ENCODE results near the gene KAZN. TPM values are rescaled to one million over a fixed set of nuclear protein-coding genes. Genes with fewer than 3 reads are reported as not detected.

Gene KAZN
- polyA plus RNA-seq, 1 donor (not counting 4 experiments of a cell fraction or from before 2014, with no cell fraction given) = 5.9 TPM

DNA sequence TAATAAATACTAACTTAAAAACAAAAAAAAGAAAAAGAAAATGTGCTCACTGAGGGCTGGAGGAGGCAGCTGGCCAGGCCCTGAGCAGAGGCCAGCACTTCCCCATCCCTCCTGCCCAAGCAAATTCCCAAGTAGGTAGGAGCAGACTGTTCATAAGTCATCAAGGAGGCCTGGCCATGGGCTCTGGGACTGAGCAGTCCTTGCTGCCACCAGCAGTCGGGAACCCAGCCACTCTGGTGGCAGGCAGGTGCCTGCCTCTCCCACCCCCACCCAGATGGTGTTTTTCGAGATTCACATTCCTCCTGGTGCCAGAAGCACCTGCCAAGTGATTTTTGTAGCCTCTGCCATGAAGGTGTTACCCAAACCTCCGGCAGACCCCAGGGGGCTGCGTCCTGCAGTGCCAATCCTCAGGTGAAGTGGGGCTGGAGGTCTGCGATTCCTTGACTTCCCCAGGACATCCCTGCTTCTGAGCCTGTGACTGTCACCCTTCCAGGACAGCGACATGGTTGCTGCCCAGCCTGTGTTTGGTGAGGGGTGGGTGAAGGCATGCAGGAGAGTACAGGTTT, 350.9 kb downstream of the KAZN start:
- Histone ChIP-seq H3K4me3 (ENCODE audit: control insufficient read depth in 2 of 3, extremely low read depth in 1 of 3, insufficient read depth in 2 of 3, low read depth in 1 of 3, low read length in 3 of 3) (no peak overlapping the region), H3K27ac (ENCODE audit: control insufficient read depth, insufficient read depth, low read length) (no peak overlapping the region), H3K79me2 (ENCODE audit: control insufficient read depth, insufficient read depth, low read length) (peaks cover 28% of the 10 kb centered on the region), H2AFZ (ENCODE audit: control insufficient read depth, low read length) (no peak overlapping the region), H3K9ac (ENCODE audit: control insufficient read depth, extremely low read depth, insufficient read depth, low read length) (no peak overlapping the region), H3K9me3 (ENCODE audit: control insufficient read depth, low read depth, low read length) (no peaks in the 10 kb centered on the region), H3K4me2 (ENCODE audit: control insufficient read depth, extremely low read depth, insufficient read depth, low read depth, low read length) (no peak overlapping the region), H3K27me3 (ENCODE audit: control insufficient read depth, extremely low read depth, insufficient read depth, low read length) (no peaks in the 10 kb centered on the region), H3K9me1 (ENCODE audit: control insufficient read depth, extremely low read depth, insufficient read depth, low read length) (peaks cover 6% of the 10 kb centered on the region), H3K36me3 (ENCODE audit: control insufficient read depth in 2 of 2, extremely low read depth in 1 of 2, insufficient read depth in 2 of 2, low read length in 2 of 2) (peaks cover 0 to 5% of the 10 kb centered on the region in 2 experiments), H3K4me1 (ENCODE audit: control insufficient read depth, extremely low read depth, insufficient read depth, low read length) (peaks cover 34% of the 10 kb centered on the region), H4K20me1 (ENCODE audit: control insufficient read depth, extremely low read depth, insufficient read depth, low read length) (no peaks in the 10 kb centered on the region)
- TF ChIP-seq, protein P1, sequence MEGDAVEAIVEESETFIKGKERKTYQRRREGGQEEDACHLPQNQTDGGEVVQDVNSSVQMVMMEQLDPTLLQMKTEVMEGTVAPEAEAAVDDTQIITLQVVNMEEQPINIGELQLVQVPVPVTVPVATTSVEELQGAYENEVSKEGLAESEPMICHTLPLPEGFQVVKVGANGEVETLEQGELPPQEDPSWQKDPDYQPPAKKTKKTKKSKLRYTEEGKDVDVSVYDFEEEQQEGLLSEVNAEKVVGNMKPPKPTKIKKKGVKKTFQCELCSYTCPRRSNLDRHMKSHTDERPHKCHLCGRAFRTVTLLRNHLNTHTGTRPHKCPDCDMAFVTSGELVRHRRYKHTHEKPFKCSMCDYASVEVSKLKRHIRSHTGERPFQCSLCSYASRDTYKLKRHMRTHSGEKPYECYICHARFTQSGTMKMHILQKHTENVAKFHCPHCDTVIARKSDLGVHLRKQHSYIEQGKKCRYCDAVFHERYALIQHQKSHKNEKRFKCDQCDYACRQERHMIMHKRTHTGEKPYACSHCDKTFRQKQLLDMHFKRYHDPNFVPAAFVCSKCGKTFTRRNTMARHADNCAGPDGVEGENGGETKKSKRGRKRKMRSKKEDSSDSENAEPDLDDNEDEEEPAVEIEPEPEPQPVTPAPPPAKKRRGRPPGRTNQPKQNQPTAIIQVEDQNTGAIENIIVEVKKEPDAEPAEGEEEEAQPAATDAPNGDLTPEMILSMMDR (optimal IDR thresholded peaks at IDR 0.05 in 1 of 3, IDR thresholded peaks at IDR 0.05 in 1 of 3, conservative IDR thresholded peaks at IDR 0.05 in 1 of 3; ENCODE audit: extremely low read depth in 1 of 3, insufficient read depth in 2 of 3, low read length in 3 of 3) = no peak
- no peak for TF ChIP-seq EZH2 (IDR thresholded peaks at IDR 0.05; ENCODE audit: low read length)
- FAIRE-seq (no peak), DNase-seq (ENCODE audit: low read depth, low spot score) (no peak)
- dilution Hi-C loops (cut with MboI; ENCODE audit: extremely low pct_ligation_motif_present, low sequenced_read_pairs) = no loop called here

DNA sequence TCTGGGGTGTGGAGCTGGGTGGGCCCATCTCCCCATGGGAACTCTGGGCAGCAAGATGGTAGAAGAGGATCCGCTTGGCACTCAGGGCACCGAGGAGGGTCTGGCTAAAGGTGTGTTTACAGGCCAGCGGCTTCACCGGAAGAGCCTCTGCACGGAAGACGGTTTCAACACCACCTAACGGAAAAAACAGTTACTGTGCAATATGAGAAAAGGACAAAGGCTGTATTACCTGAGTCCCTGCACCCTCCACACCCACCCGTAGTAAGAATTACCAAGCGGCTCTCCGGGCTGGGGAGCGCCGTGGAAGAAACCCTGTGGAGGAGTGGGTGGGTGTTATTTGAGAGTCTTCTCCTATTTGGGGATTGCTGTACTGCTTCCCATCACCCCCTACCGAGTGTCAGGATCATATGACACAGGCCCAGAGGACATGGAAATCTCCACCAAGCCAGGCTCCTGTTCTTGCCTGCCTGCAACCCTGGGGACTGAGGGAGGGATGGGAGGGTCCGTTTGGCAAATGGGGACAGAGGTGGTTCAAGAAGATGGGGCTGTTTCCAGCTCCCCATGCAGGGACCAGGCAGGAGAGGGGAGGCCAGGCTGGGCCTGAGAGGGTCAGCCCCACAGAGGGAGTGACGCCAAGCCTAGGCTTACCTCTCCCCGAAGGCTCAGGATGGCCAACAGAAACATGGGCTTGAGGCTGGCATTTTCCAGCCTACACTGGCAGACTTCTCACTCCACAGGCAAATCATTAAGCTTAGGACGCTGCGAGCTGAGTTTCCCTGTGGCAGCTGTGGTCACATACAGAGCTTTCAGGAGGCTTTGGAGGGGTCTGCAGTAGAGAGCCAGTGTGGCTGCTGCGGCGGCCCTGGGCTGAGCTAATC, 351.6 kb downstream of the KAZN start:
- no peak overlapping the region for H3K9ac ChIP-seq (ENCODE audit: control insufficient read depth, extremely low read depth, insufficient read depth, low read length)
- H4K20me1 ChIP-seq (ENCODE audit: control insufficient read depth, extremely low read depth, insufficient read depth, low read length) = peaks cover 1% of the 10 kb centered on the region
- no peak overlapping the region for H2AFZ ChIP-seq (ENCODE audit: control insufficient read depth, low read length)
- dilution Hi-C loops (cut with MboI; ENCODE audit: extremely low pct_ligation_motif_present, low sequenced_read_pairs) = no loop called here
- H3K4me2 ChIP-seq (ENCODE audit: control insufficient read depth, extremely low read depth, insufficient read depth, low read depth, low read length) = no peak overlapping the region
- peaks cover 30% of the 10 kb centered on the region for H3K4me1 ChIP-seq (ENCODE audit: control insufficient read depth, extremely low read depth, insufficient read depth, low read length)
- no peak for DNase-seq (ENCODE audit: low read depth, low spot score)
- H3K27ac ChIP-seq (ENCODE audit: control insufficient read depth, insufficient read depth, low read length) = no peak overlapping the region
- H3K9me3 ChIP-seq (ENCODE audit: control insufficient read depth, low read depth, low read length) = no peaks in the 10 kb centered on the region
- H3K79me2 ChIP-seq (ENCODE audit: control insufficient read depth, insufficient read depth, low read length) = peaks cover 26% of the 10 kb centered on the region
- peaks cover 6% of the 10 kb centered on the region for H3K9me1 ChIP-seq (ENCODE audit: control insufficient read depth, extremely low read depth, insufficient read depth, low read length)
- no peaks in the 10 kb centered on the region for H3K27me3 ChIP-seq (ENCODE audit: control insufficient read depth, extremely low read depth, insufficient read depth, low read length)
- TF ChIP-seq, protein P1 (optimal IDR thresholded peaks at IDR 0.05 in 1 of 3, IDR thresholded peaks at IDR 0.05 in 1 of 3, conservative IDR thresholded peaks at IDR 0.05 in 1 of 3; ENCODE audit: extremely low read depth in 1 of 3, insufficient read depth in 2 of 3, low read length in 3 of 3) = no peak
- peaks cover 0 to 5% of the 10 kb centered on the region in 2 experiments for H3K36me3 ChIP-seq (ENCODE audit: control insufficient read depth in 2 of 2, extremely low read depth in 1 of 2, insufficient read depth in 2 of 2, low read length in 2 of 2)
- H3K4me3 ChIP-seq (ENCODE audit: control insufficient read depth in 2 of 3, extremely low read depth in 1 of 3, insufficient read depth in 2 of 3, low read depth in 1 of 3, low read length in 3 of 3) = no peak overlapping the region
- FAIRE-seq = no peak
